DMS 273 (cell line): ENCODE results near the gene ATP6V0C.
"Not testable (repeated sequence)": the region's sequence is repeated elsewhere in the genome, so short reads cannot be mapped to it uniquely, and the experiment has no call there.

Experiments used
- DNase-seq: peaks from one replicate; lab custom pipeline; 2025; ENCODE audit not compliant: unreplicated experiment; lab: John Stamatoyannopoulos, UW

ATP6V0C gene

GRCh38 chr16:2540912-2541311, 27.2 kb downstream of the ATP6V0C start:
- DNase-seq, result not testable (repeated sequence)

GRCh38 chr16:2541409-2541808, 27.7 kb downstream of the ATP6V0C start:
- not testable (repeated sequence) for DNase-seq

- not testable (repeated sequence) for DNase-seq
These were observed 30.0 kb downstream of the ATP6V0C start for GRCh38 chr16:2543771-2544170.

- not testable (repeated sequence) for DNase-seq
These were observed 36.6 kb downstream of the ATP6V0C start for GRCh38 chr16:2550283-2550878.

GRCh38 chr16:2551420-2551889, 37.7 kb downstream of the ATP6V0C start:
- not testable (repeated sequence) for DNase-seq

- not testable (repeated sequence) for DNase-seq
These were observed 41.1 kb downstream of the ATP6V0C start for GRCh38 chr16:2554709-2555425.

GRCh38 chr16:2557150-2557549, 43.4 kb downstream of the ATP6V0C start:
- not testable (repeated sequence) for DNase-seq

- not testable (repeated sequence) for DNase-seq
These were observed 46.5 kb downstream of the ATP6V0C start for GRCh38 chr16:2560131-2560797.

- DNase-seq, result not testable (repeated sequence)
These were observed 47.0 kb downstream of the ATP6V0C start for GRCh38 chr16:2560798-2561133.

- DNase-seq, result not testable (repeated sequence)
These were observed 53.8 kb downstream of the ATP6V0C start for GRCh38 chr16:2567506-2567905.

- DNase-seq, result not testable (repeated sequence)
These were observed 54.8 kb downstream of the ATP6V0C start for GRCh38 chr16:2568573-2568972.
